ENCODE measurements around the gene USP19.

DNA sequence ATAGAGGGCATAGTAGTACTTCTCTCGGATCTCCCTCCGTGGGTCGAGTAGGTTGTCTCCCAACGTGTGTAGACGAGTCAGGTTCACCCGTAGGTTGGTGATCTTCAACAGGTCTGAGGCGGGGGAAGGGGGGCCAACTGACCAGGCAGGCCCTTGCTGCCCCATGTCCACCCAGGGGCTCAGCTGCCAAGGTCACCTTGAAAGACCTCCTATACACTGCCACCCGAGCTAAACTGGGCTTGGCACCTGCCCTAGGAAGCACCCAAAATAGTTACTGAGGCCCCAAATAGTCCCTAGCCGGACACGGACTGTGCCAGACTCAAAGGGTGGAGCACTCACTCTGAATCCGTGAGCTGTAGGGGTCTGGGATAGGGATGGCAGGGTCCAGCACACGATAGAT lies 10.4 kb upstream of the USP19 start:
- no peak for TF ChIP-seq ZNF8 (CRISPR knock-in tag; IDR thresholded peaks at IDR 0.05)
- TF ChIP-seq TOX (CRISPR knock-in tag; IDR thresholded peaks at IDR 0.05; ENCODE audit: borderline replicate concordance): no peak

Measured in SK-N-SH treated with all-trans-retinoic acid at 6 μM for 48 hours (cell line).